Germinal center (tissue), 1 donor: ENCODE results near the gene MMP2.

Experiments
- DNase-seq: peaks from one replicate; pipeline ENCODE4 v3.0.0; 2012; ENCODE audit warnings: mixed read lengths, low spot score

MMP2 gene

GRCh38 chr16:55513616-55514015, 34.6 kb downstream of the MMP2 start:
- DNase-seq = no peak

DNA sequence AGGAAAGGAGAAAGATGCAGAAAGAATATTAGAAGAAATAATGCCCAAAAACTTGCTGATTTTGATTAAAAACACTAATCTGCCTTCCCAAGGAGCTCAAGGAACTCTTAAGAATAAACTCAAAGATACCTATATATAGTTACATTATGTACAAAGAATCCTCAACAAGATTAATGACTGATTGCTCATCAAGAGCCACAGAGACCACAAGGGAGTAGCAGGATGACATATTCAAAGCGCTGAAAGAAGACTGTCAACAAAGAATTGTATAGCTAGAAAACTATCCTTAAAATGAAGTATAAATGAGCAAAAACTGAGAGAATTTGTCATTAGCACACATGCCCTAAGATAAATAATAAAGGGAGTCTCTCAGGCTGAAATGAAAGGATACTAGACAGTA, 36.1 kb downstream of the MMP2 start:
- no peak for DNase-seq

DNA sequence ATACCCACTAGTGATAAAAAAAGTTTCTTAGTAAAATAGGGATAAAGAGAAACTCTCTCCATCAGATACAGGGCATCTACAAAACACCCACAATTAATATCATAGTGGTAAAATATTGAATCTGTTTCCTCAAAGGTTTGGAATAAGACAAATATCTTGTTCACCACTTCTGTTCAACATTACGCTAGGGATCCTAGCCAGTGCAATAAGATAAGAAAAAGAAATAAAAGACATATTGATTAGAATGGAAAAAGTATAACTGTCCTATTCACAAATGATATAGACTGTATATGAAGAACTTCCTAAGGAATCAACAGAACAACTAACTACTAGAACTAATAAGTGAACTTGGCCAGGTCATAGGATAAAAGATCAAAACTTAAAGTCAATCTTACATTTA, 42.8 kb downstream of the MMP2 start:
- DNase-seq = no peak

DNA sequence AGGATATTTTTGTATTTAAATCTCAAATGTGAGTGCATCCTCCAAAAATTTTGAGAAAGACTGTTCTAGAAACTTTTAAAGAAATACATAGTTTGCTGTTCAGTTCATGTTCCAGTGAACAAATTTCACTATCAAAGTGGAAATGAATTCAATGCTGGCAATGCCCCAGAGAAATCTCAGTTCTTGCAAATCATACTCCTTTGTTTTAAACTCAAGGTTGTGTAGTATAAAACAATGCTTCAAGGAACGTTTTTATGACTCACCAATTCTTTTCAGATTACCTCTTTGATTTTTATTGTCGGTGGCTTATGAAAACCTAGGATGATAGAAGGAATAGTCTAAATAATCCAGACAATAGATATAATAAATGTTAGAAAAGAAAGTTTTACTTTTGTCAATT, 47.4 kb downstream of the MMP2 start:
- DNase-seq = no peak

- no peak for DNase-seq
Observed at GRCh38 chr16:55527885-55528284, 48.9 kb downstream of the MMP2 start.

DNA sequence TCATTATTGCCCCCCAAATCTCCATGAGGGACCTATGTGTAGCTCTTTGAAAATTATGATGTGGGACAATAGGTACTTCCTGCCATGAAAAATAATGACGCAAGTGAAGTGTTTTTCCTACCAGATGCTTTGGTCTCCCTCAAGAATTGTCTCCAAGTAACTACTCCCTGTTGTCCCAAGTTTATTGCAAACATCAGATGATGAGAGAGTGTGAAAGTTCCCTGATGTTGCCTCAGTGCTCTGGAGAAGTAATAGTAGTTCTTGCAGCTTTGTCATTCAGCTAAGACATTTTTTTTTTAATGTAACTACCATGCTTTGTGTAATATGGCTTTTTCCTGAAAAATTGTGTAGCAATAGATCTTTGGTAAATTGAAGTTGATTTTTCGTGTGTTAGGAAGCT, 50.0 kb downstream of the MMP2 start:
- DNase-seq = no peak

- DNase-seq = no peak
Observed at GRCh38 chr16:55530316-55530856, 51.4 kb downstream of the MMP2 start.

- DNase-seq = no peak
Observed at GRCh38 chr16:55532227-55532626, 53.2 kb downstream of the MMP2 start.

DNA sequence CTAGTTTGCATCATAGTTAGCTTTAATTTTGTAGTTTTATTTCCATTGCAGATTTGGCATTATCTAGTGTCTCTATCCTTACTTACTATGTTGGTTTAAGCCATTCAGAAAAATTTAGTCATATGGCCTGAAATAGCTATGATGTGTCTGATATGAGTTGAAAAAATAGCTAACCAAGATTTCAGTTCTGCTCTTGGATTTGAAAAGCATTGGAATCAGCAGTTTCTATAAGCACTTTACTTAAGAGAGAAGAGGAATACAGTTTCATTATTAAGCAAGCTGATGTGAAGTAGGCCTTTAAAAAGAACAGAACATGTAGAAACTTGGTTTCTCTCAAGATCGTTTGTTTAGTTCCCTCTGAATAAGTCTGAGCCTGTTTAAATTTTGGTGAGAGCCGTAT, 55.8 kb downstream of the MMP2 start:
- no peak for DNase-seq

GRCh38 chr16:55539049-55539448, 60.1 kb downstream of the MMP2 start:
- no peak for DNase-seq

DNA sequence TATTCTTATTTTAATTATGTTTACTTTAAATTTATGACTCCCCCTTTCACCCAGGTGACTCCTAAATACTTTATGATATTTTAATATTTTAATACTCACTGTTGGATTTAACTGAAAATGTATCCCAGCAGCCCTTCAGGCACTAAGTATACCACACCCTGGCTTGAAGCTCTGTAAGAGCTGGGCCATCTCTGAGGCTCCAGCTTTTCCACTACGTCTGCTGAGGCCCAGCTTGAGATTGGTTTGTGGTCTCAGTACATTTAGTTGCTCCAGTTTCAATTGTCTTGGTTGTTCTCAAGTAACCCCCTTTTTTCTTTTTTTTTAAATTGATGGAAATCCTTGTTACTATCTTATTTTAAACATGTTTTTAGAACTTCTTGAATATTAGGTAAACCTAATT, 60.5 kb downstream of the MMP2 start:
- no peak for DNase-seq

GRCh38 chr16:55540221-55540620, 61.2 kb downstream of the MMP2 start:
- no peak for DNase-seq

DNA sequence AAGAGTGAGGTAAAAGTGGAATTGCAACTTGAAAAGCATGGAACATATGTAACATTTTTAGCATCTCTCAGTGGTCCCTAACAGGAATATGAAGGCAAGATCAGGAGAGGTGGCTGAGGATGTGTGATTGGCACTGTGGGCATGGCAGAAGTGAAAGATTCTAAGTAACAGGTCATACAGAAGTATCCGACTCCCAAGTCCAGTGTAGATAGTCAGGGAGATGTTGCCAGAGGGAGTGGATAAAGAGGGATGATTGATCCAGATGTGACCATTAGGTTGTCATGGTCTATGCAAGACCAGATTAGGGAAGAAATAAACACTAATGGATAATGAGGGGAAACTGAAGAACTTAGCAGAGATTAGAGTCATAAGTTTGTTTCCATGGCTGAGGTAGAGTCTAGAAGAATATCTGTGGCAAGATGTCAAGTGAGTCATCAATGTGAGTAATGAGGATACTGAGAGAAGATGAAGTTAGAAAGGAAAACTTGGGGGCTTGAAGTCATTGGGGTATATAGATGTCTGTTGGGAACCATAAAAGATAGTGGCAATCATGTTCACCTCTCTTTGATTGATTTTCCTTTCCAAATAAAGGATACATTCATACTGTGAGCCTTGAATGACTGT, 63.6 kb downstream of the MMP2 start:
- no peak for DNase-seq

GRCh38 chr16:55543472-55543871, 64.5 kb downstream of the MMP2 start:
- DNase-seq = no peak

DNA sequence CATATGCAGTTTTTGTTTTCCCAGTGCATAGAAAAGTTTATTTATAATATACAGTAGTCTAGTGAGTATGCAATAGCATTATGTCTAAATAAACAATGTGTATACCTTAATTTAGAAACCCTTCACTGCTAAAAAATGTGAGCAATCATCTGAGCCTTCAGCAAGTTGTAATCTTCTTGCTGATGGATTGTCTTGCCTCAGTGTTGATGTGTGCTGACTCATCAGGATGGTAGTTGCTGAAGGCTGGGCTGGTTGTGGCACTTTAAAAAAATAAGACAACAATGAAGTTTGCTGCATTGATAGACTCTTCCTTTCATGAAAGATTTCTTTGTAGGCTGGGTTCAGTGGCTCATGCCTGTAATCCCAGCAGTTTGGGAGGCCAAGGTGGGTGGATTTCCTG, 73.6 kb downstream of the MMP2 start:
- no peak for DNase-seq

DNA sequence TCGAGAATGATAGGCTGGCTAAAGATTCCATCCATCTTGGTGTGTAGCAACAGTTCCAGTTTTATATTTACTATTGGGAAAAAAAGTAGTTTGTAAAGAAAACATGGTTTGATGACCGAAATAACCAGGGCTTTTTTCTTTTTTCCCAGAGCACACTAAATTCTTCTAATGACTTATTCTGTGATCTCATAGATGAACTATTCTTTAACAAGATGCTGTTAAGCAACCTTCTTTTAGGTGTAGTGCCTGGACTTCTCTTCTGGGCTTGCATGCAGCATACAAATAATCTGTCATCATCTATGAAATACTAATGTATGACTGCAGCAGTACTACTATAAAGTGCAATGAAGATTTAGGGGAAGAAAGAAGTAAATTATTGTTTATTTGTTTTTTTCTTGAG, 76.4 kb downstream of the MMP2 start:
- DNase-seq = no peak
